NB4 (cell line): ENCODE results near the gene SPRTN.

Experiments
- DNase-seq: peaks from one replicate; pipeline ENCODE4 v3.0.0; 2010; ENCODE audit warnings: low read depth
- H3K4me3 ChIP-seq: one replicate; pipeline ENCODE4 v1.5.1; 2011; ENCODE audit warnings: mild to moderate bottlenecking, low read depth, low read length, moderate library complexity
- MYC ChIP-seq: IDR thresholded peaks from 2 replicates; pipeline ENCODE4 v1.6.1; 2011; ENCODE audit warnings: low read depth, low read length
- POLR2A ChIP-seq: IDR thresholded peaks from 2 replicates; pipeline ENCODE4 v1.6.1; 2011; ENCODE audit warnings: mild to moderate bottlenecking; ENCODE audit not compliant: insufficient read length; ENCODE audit errors: extremely low read depth
- TF ChIP-seq, protein P1 (sequence below): IDR thresholded peaks from 2 replicates; pipeline ENCODE4 v1.6.1; 2011; ENCODE audit warnings: low read depth, low read length
- TF ChIP-seq, protein P2 (sequence below): IDR thresholded peaks from one replicate; pipeline ENCODE4 v1.5.1; 2012; ENCODE audit warnings: low read depth, low read length

SPRTN gene

DNA sequence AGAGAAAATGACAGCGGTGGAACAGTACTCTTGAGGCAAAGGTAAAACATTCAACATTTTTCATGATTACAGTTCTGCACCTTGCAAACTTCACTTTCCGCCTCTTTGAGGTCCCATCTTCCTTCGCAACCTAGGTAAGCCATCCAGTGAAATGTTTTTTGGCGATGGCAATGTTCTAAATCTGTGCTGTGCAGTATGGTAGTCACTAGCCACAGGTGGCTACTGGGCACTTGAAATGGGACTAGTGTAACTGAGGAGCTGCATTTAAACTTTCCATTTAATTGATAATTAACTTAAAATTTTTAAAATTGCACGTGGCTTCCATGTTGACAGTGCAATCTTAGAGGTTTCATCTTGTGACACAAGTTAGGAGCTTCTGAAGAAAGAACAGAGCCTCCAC, 13.4 kb upstream of the SPRTN start:
- H3K4me3 ChIP-seq: no peak overlapping the region
- no peak for DNase-seq
- no peak for TF ChIP-seq MYC
- TF ChIP-seq, protein P1, sequence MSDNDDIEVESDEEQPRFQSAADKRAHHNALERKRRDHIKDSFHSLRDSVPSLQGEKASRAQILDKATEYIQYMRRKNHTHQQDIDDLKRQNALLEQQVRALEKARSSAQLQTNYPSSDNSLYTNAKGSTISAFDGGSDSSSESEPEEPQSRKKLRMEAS: no peak
- TF ChIP-seq POLR2A: no peak
- TF ChIP-seq, protein P2, sequence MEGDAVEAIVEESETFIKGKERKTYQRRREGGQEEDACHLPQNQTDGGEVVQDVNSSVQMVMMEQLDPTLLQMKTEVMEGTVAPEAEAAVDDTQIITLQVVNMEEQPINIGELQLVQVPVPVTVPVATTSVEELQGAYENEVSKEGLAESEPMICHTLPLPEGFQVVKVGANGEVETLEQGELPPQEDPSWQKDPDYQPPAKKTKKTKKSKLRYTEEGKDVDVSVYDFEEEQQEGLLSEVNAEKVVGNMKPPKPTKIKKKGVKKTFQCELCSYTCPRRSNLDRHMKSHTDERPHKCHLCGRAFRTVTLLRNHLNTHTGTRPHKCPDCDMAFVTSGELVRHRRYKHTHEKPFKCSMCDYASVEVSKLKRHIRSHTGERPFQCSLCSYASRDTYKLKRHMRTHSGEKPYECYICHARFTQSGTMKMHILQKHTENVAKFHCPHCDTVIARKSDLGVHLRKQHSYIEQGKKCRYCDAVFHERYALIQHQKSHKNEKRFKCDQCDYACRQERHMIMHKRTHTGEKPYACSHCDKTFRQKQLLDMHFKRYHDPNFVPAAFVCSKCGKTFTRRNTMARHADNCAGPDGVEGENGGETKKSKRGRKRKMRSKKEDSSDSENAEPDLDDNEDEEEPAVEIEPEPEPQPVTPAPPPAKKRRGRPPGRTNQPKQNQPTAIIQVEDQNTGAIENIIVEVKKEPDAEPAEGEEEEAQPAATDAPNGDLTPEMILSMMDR: no peak

DNA sequence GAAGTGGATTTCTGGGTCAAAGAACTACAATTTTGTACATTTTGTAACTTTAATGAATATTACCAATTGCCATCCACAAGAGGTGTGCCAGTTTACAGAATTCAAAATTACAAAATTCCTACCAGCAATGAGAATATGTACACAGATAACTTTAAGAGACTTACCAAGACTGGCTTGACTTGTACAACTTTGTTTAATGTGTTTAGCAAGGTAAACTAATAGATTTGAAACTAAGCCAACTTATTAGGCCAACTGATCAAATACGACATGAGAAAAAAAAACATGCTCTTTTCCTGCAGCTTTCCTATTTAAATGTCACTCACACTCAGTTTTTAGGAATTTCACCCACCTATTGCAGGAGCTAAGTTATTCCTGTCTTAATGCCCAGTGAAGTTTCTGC, 11.8 kb upstream of the SPRTN start:
- no peak overlapping the region for H3K4me3 ChIP-seq
- DNase-seq: no peak
- TF ChIP-seq, protein P1: no peak
- TF ChIP-seq POLR2A: no peak
- TF ChIP-seq MYC: no peak
- TF ChIP-seq, protein P2: no peak

DNA sequence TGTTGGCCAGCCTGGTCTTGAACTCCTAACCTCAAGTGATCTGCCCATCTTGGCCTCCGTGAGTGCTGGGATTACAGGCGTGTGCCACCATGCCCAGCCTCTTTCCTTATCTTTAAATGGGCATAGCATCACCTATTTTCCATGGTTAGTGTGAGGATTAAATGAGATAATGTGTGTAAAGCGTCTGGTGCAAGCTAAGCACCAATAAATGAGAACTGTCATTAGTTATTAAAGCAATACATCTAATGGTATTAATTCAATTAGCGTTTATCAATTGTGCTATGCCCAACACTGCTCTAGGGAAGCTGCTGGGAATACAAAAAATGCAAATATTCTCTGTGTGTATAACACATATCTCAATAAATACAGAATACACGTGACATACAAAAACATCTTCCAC, 10.5 kb upstream of the SPRTN start:
- TF ChIP-seq POLR2A (no peak), MYC (no peak)
- TF ChIP-seq, protein P2: no peak
- TF ChIP-seq, protein P1: no peak
- no peak overlapping the region for H3K4me3 ChIP-seq
- no peak for DNase-seq

DNA sequence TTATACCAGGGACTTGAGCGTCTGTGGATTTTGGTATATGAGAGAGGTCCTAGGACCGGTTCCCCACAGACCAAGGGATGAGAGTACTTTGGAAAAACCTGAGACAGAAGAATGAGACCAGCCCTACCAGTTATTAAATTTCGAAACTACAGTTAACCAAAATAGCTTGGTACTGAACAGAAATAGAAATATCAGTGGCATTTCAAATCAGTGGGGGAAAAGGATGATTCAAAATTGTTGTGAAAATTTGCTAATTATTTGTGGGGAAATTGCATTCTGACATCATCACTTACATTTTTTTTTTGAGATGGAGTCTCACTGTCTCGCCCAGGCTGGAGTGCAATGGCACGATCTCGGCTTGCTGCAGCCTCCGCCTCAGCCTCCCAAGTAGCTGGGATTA, 8.6 kb upstream of the SPRTN start:
- no peak for TF ChIP-seq MYC
- TF ChIP-seq, protein P1: no peak
- TF ChIP-seq, protein P2: no peak
- no peak for TF ChIP-seq POLR2A

DNA sequence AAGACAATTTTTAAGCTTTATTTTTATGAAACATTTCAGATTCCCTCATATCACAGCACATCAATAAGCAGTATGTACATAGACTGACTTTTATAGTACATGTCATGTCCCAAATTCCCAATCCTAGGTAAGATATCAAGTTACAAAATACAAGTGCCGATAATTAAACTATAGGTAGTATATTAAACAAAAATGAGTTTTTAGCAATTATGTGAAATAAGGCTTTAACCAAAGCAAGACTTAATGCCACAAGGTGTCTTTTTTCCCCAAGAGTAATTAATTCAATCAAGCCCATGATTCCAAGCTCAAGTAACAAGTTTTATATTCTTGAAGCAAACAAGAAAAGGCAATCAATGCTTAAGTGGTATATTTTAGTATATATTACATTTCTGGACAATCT, 5.3 kb upstream of the SPRTN start:
- TF ChIP-seq POLR2A (no peak), MYC (no peak)
- TF ChIP-seq, protein P2: no peak
- TF ChIP-seq, protein P1: no peak
- DNase-seq: no peak
- peak overlapping the region; percentile 97 for H3K4me3 ChIP-seq

More for the DNA sequence above, 8.6 kb upstream of the SPRTN start:
- no peak for DNase-seq
- no peak overlapping the region for H3K4me3 ChIP-seq

DNA sequence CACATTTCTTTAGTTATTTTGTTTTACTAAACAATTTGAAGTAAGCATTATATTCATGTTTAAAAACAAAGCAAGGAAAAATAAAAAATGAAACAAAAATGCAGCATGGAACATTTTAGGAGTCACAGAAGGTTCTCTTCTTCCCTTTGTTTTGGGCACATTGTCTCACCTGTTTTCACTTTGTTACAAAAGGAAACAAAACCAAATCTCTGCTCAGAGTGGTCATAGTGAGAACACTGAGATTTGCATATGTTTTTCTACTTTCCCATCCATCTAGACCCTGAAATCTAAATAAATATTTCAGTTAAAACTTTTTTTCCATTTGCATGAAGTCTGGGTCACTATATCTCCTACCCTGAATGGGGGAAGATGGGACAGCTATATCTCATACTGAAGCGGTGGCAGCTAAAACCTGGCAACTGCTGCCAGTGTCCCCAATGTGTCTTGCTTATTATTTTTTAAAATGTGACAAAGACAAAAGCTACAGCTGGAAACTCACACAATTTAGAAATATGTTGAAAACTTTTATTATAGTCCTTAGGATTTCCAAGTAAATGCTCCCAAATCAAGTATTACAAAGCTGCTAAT, 3.9 kb upstream of the SPRTN start:
- H3K4me3 ChIP-seq: peak overlapping the region; percentile 97
- TF ChIP-seq, protein P2: no peak
- TF ChIP-seq MYC (no peak), POLR2A (no peak)
- TF ChIP-seq, protein P1: no peak
- no peak for DNase-seq
